DND-41 (cell line): ENCODE results near the gene PPFIA2.

Experiments
- CTCF ChIP-seq: IDR thresholded peaks from 2 replicates; pipeline ENCODE4 v1.5.1; 2012; ENCODE audit warnings: borderline replicate concordance, low read length, moderate library complexity, mild to moderate bottlenecking; ENCODE audit not compliant: poor library complexity, severe bottlenecking; ENCODE audit errors: extremely low read depth
- EZH2 ChIP-seq: IDR thresholded peaks from 3 replicates; pipeline ENCODE4 v1.6.1; 2012; ENCODE audit warnings: borderline replicate concordance, low read depth, mild to moderate bottlenecking, moderate library complexity, low read length, inconsistent platforms; ENCODE audit not compliant: severe bottlenecking

- no peak for TF ChIP-seq CTCF
- no peak for TF ChIP-seq EZH2
Measured at GRCh38 chr12:81533054-81533453, 226.1 kb downstream of the PPFIA2 start.
